ENCODE data around the gene UPK1A. TPM values are rescaled to one million over a fixed set of nuclear protein-coding genes. Genes with fewer than 3 reads are reported as not detected.
"Not testable (repeated sequence)": the region's sequence is repeated elsewhere in the genome, so short reads cannot be mapped to it uniquely, and the experiment has no call there.

Gene UPK1A
- total RNA-seq, 1 donor from 2014 or later: 0.59 TPM

GRCh38 chr19:35671818-35672217 is 5.5 kb downstream of the UPK1A start:
- Mint-ChIP-seq H3K9me3 (no peaks in the 10 kb centered on the region), H3K27ac (no peak overlapping the region), H3K27me3 (ENCODE audit: low read depth) (peaks cover 33% of the 10 kb centered on the region), H3K36me3 (ENCODE audit: low read depth) (no peaks in the 10 kb centered on the region), H3K4me3 (ENCODE audit: low read depth) (no peak overlapping the region), H3K4me1 (ENCODE audit: low read depth) (peaks cover 13% of the 10 kb centered on the region)
- no peak for DNase-seq (ENCODE audit: low spot score)
- intact Hi-C loops (cut with micrococcal nuclease): loop anchor here (2.0 kb wide), 1 partner anchor 41 kb away; no protein-coding TSS in a partner anchor

DNA sequence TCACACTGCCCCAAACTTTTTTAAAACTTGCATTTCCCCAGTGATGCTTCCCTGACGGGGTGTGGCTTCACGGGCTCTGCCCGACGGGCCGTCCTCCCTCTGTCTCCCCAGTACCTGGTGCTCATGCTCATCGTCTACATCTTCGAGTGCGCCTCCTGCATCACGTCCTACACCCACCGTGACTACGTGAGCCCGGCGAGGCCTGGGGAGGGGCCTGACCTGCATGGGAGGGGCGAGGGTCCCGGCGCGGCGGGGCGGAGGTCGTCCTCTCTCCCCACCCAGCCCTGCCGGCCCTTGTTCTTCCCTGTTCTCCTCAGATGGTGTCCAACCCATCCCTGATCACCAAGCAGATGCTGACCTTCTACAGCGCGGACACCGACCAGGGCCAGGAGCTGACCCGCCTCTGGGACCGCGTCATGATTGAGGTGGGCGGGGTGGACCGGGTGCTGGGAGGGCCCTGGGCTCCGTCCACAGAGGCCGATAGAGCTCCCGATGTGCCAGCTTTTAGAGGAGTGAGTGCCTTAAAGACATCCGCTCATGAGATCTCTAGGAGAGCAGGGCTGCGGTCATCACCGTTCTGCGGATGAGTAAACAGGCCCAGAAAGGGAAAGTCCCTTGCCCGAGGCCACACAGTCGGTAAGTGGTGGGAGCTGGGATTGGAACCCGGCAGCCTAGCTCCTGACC is 6.9 kb downstream of the UPK1A start:
- H3K27ac Mint-ChIP-seq: peak overlapping the region; percentile 63
- H3K4me1 Mint-ChIP-seq (ENCODE audit: low read depth): peaks cover 13% of the 10 kb centered on the region
- no peaks in the 10 kb centered on the region for H3K9me3 Mint-ChIP-seq
- H3K36me3 Mint-ChIP-seq (ENCODE audit: low read depth): no peaks in the 10 kb centered on the region
- intact Hi-C loops (cut with micrococcal nuclease): loop anchor here (2.0 kb wide), 1 partner anchor 40 kb away; no protein-coding TSS in a partner anchor
- H3K27me3 Mint-ChIP-seq (ENCODE audit: low read depth): peaks cover 36% of the 10 kb centered on the region
- peak overlapping the region; percentile 83 for H3K4me3 Mint-ChIP-seq (ENCODE audit: low read depth)
- peak; percentile 43 for DNase-seq (ENCODE audit: low spot score)

- H3K27ac Mint-ChIP-seq: no peak overlapping the region
- H3K9me3 Mint-ChIP-seq: no peaks in the 10 kb centered on the region
- H3K36me3 Mint-ChIP-seq (ENCODE audit: low read depth): no peaks in the 10 kb centered on the region
- H3K27me3 Mint-ChIP-seq (ENCODE audit: low read depth): peaks cover 23% of the 10 kb centered on the region
- H3K4me3 Mint-ChIP-seq (ENCODE audit: low read depth): no peak overlapping the region
- DNase-seq (ENCODE audit: low spot score): no peak
- H3K4me1 Mint-ChIP-seq (ENCODE audit: low read depth): peaks cover 11% of the 10 kb centered on the region
- intact Hi-C loops (cut with micrococcal nuclease): no loop called here
Observed at GRCh38 chr19:35675589-35676140, 9.3 kb downstream of the UPK1A start.

GRCh38 chr19:35689836-35690235 is 23.5 kb downstream of the UPK1A start:
- H3K27ac Mint-ChIP-seq: no peak overlapping the region
- no peaks in the 10 kb centered on the region for H3K27me3 Mint-ChIP-seq (ENCODE audit: low read depth)
- H3K4me3 Mint-ChIP-seq (ENCODE audit: low read depth): no peak overlapping the region
- intact Hi-C loops (cut with micrococcal nuclease): loop anchor here (10.0 kb wide), 1 partner anchor 135 kb away; no protein-coding TSS in a partner anchor
- H3K36me3 Mint-ChIP-seq (ENCODE audit: low read depth): no peaks in the 10 kb centered on the region
- no peaks in the 10 kb centered on the region for H3K9me3 Mint-ChIP-seq
- no peak for DNase-seq (ENCODE audit: low spot score)
- peaks cover 7% of the 10 kb centered on the region for H3K4me1 Mint-ChIP-seq (ENCODE audit: low read depth)

GRCh38 chr19:35691106-35691505 is 24.8 kb downstream of the UPK1A start:
- not testable (repeated sequence) for H3K9me3 Mint-ChIP-seq; H3K36me3 Mint-ChIP-seq (ENCODE audit: low read depth); H3K4me3 Mint-ChIP-seq (ENCODE audit: low read depth); DNase-seq (ENCODE audit: low spot score); H3K27me3 Mint-ChIP-seq (ENCODE audit: low read depth); H3K4me1 Mint-ChIP-seq (ENCODE audit: low read depth); H3K27ac Mint-ChIP-seq
- intact Hi-C loops (cut with micrococcal nuclease): loop anchor here (10.0 kb wide), 1 partner anchor 136 kb away; no protein-coding TSS in a partner anchor

DNA sequence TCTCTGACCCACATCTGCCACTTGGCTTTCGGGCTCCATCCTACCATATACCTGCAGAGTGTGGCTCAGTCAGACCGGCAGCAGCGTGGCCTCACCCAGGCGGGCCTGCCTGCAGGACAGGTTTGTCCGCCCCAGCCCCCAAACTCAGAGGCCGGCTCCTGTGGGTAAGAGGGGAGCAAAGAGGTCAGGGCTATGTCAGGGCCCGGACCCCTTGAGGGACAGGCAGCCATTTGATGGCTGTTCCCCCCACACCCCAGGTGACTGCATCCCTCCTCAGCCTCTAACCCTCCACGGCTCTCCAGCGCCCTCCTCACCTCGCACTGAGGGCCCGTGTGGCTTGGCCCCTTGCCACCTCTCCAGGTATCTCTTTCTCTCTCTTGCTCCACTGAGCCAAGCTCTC is 25.7 kb downstream of the UPK1A start:
- DNase-seq (ENCODE audit: low spot score): no peak
- intact Hi-C loops (cut with micrococcal nuclease): loop anchor here (10.0 kb wide), 1 partner anchor 137 kb away; no protein-coding TSS in a partner anchor
- Mint-ChIP-seq H3K9me3 (no peaks in the 10 kb centered on the region), H3K36me3 (ENCODE audit: low read depth) (no peaks in the 10 kb centered on the region), H3K27ac (no peak overlapping the region), H3K27me3 (ENCODE audit: low read depth) (no peaks in the 10 kb centered on the region), H3K4me3 (ENCODE audit: low read depth) (no peak overlapping the region), H3K4me1 (ENCODE audit: low read depth) (peaks cover 11% of the 10 kb centered on the region)

DNA sequence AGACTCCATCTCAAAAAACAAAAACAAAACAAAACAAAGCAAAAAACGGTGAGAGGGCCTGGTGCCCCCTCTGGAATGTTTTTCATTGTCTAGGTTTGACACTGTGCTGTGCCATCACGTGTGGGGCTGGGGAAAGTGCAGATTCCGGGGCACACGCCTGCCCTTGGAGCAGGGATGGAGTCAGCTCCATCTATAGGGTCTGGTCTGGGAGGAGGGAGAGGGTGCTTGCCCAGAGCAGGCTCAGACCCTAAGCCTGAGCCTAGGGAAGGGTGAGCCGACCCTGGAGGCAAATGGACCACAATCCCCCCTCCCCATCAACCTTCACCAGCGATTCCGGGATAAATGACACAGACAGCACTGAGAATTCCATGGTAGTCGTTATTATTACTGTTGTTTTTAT is 27.1 kb downstream of the UPK1A start:
- intact Hi-C loops (cut with micrococcal nuclease): loop anchor here (1.0 to 10.0 kb wide), 3 partner anchors 127 to 238 kb away; no protein-coding TSS in a partner anchor
- H3K27ac Mint-ChIP-seq: no peak overlapping the region
- no peak overlapping the region for H3K4me3 Mint-ChIP-seq (ENCODE audit: low read depth)
- DNase-seq (ENCODE audit: low spot score): no peak
- H3K9me3 Mint-ChIP-seq: no peaks in the 10 kb centered on the region
- H3K27me3 Mint-ChIP-seq (ENCODE audit: low read depth): no peaks in the 10 kb centered on the region
- no peaks in the 10 kb centered on the region for H3K36me3 Mint-ChIP-seq (ENCODE audit: low read depth)
- H3K4me1 Mint-ChIP-seq (ENCODE audit: low read depth): peaks cover 13% of the 10 kb centered on the region

- H3K36me3 Mint-ChIP-seq (ENCODE audit: low read depth): no peaks in the 10 kb centered on the region
- H3K4me3 Mint-ChIP-seq (ENCODE audit: low read depth): no peak overlapping the region
- H3K9me3 Mint-ChIP-seq: no peaks in the 10 kb centered on the region
- DNase-seq (ENCODE audit: low spot score): peak; percentile 85
- H3K27me3 Mint-ChIP-seq (ENCODE audit: low read depth): no peaks in the 10 kb centered on the region
- intact Hi-C loops (cut with micrococcal nuclease): loop anchor here (1.0 to 10.0 kb wide), 5 partner anchors 23 to 237 kb away; no protein-coding TSS in a partner anchor
- peak overlapping the region; percentile 35 for H3K27ac Mint-ChIP-seq
- peaks cover 13% of the 10 kb centered on the region for H3K4me1 Mint-ChIP-seq (ENCODE audit: low read depth)
Observed at GRCh38 chr19:35693835-35694599, 27.7 kb downstream of the UPK1A start.

DNA sequence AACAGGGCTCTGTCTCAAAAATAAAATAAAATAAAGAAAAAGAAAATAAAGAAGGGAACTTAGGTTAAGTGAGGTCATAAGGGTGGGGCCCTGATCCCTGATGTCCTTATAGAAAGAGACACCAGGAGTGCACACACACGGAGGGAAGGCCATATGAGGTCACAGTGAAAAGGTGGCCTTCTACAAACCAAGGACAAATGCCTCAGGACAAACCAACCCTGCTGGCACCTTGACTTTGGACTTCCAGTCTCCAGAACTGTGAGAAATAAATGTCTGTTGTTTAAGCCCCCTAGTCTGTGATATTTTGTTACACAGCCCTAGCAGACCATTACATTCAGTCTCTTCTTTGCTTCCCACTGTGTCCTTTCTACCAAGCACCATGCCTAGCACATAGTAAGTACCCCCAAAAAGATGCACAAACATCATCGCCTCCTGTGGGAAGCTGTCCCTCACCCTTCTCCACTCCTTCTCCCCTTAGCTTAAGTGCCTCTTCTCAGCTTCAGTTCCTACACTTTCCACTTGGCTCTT is 29.6 kb downstream of the UPK1A start:
- intact Hi-C loops (cut with micrococcal nuclease): loop anchor here (2.0 to 10.0 kb wide), 2 partner anchors 45 to 141 kb away; no protein-coding TSS in a partner anchor
- H3K4me3 Mint-ChIP-seq (ENCODE audit: low read depth): no peak overlapping the region
- no peaks in the 10 kb centered on the region for H3K36me3 Mint-ChIP-seq (ENCODE audit: low read depth)
- peaks cover 17% of the 10 kb centered on the region for H3K4me1 Mint-ChIP-seq (ENCODE audit: low read depth)
- no peaks in the 10 kb centered on the region for H3K9me3 Mint-ChIP-seq
- H3K27me3 Mint-ChIP-seq (ENCODE audit: low read depth): no peaks in the 10 kb centered on the region
- DNase-seq (ENCODE audit: low spot score): no peak
- peak overlapping the region; percentile 12 for H3K27ac Mint-ChIP-seq

DNA sequence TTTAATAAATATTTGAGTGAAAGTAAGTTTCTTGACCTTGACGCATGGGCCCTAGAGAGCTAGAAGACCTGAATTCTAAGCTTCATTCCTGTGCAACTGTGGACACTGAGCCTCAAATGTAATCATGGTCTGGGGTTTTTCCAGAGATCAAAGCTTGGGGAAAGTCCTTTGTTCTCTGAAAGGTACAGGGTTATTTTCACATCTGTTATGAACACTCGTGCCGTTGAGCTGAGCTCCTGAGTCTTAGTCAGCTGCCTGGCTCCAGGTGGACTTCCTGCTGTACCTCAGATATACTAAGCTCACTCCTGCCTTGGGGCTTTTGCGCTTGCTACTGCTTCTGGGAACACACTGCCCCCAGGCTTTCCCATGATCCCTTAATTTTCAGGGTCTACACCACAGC is 30.5 kb downstream of the UPK1A start:
- Mint-ChIP-seq H3K4me1 (ENCODE audit: low read depth) (peaks cover 17% of the 10 kb centered on the region), H3K27me3 (ENCODE audit: low read depth) (no peaks in the 10 kb centered on the region), H3K36me3 (ENCODE audit: low read depth) (no peaks in the 10 kb centered on the region), H3K9me3 (no peaks in the 10 kb centered on the region), H3K27ac (no peak overlapping the region), H3K4me3 (ENCODE audit: low read depth) (no peak overlapping the region)
- no peak for DNase-seq (ENCODE audit: low spot score)
- intact Hi-C loops (cut with micrococcal nuclease): loop anchor here (10.0 kb wide), 1 partner anchor 142 kb away; no protein-coding TSS in a partner anchor

- Mint-ChIP-seq H3K4me1 (ENCODE audit: low read depth) (peaks cover 11% of the 10 kb centered on the region), H3K27me3 (ENCODE audit: low read depth) (no peaks in the 10 kb centered on the region), H3K9me3 (no peaks in the 10 kb centered on the region), H3K27ac (peak overlapping the region; percentile 91), H3K4me3 (ENCODE audit: low read depth) (peak overlapping the region; percentile 91), H3K36me3 (ENCODE audit: low read depth) (no peaks in the 10 kb centered on the region)
- intact Hi-C loops (cut with micrococcal nuclease): loop anchor here (1.0 to 2.0 kb wide), 3 partner anchors 9 to 42 kb away; no protein-coding TSS in a partner anchor
- DNase-seq (ENCODE audit: low spot score): peak; percentile 93
Observed at GRCh38 chr19:35702223-35703012, 36.1 kb downstream of the UPK1A start.

DNA sequence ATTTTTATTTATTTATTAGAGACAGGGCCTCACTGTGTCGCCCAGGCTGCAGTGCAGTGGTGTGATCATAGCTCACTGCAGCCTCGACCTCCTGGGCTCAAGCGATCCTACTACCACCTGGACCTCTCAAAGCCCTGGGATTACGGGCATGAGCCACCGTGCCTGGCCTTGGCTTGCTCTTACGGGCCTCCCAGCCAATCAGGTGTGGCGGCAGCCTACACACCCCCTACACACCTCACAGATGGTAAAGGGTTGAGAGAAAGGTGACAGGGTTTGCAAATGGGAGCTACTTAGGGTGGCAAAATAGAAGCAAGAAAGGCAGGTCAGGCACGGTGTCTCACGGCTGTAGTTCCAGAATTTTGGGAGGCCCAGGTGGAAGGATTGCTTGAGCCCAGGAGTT is 37.0 kb downstream of the UPK1A start:
- H3K4me3 Mint-ChIP-seq (ENCODE audit: low read depth): no peak overlapping the region
- intact Hi-C loops (cut with micrococcal nuclease): loop anchor here (2.0 kb wide), 1 partner anchor 13 kb away; no protein-coding TSS in a partner anchor
- no peak overlapping the region for H3K27ac Mint-ChIP-seq

More for the DNA sequence above, 37.0 kb downstream of the UPK1A start:
- Mint-ChIP-seq H3K36me3 (ENCODE audit: low read depth) (peaks cover under 1% of the 10 kb centered on the region), H3K27me3 (ENCODE audit: low read depth) (no peaks in the 10 kb centered on the region), H3K4me1 (ENCODE audit: low read depth) (peaks cover 10% of the 10 kb centered on the region), H3K9me3 (no peaks in the 10 kb centered on the region)
- DNase-seq (ENCODE audit: low spot score): no peak

All from activated T-helper 2 cell treated with anti-CD3 and anti-CD28 coated beads, Interferon-gamma antibody, Interleukin-2, Interleukin-4, amounts not matched to agents 10 μg/mL and 5 μg/mL and 100 μg/mL, durations not matched to agents 14 hours and 24 hours and 36 hours (primary cell).